ENCODE measurements around the gene CABP7.
"Not testable (repeated sequence)": the region's sequence is repeated elsewhere in the genome, so short reads cannot be mapped to it uniquely, and the experiment has no call there.

Gene CABP7

DNA sequence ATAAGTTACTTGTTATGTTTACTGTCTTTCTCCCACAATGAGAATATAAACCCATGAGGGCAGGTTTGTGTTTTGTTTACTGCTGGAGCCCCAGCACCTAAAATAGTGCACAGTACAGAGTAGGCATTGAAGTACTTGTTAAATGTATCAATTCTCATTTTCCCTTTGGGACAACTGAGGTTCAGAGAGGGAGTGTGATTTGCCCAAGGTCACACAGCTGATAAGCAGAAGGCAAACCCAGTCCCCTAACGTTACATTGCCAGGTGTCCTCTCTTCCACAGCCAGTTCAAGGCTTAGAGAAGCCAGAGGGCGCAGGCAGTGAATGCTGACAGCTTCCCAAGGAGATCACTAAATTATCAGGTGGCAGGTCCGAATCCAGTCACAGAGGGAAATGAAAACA lies 30.2 kb downstream of the CABP7 start:
- no peak for DNase-seq

DNA sequence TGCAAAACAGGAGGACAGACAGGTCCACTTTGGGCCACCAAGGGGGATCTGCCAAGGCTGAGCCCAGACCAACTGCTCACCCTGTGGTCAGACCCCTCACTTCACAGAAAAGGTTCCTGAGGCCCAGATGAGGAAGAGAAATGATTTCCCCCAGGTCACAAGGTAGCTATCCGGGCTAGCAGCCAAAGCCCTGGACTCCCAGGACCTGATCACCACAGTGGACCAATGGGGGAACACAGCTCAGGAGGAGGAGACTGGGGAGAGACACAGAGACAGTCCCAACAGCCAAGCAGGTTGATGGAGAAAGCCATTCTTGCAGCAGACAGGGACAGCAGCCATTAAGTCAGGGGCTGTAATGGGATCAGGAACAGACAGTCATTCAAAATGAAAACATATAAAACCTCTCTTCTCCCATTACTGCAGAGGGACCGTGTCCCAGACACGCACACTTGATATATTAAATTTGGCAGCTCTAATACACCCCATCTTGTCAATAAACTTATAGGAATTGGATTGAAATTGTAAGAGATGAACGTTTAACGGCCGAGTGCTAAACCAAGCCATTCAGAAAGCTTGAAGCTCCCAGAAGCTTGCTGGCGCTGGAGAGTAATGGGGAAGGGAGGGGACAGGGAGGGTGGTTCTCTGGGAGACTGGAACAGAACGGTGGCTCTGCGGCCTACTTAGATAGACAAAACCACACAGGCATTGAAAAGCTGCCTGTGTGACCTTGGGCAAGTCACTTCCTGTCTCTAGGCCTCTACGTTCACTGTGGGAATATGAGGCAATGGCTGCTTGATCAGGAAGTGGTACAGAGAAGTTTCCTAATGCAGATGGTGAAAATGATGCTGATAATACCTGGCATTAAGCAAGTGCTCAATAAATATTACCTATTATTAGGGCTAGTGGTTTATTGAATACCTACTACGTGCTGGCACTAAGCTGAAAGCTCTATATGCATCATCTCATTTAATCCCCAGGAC lies 31.0 kb downstream of the CABP7 start:
- DNase-seq, result peak; percentile 87

DNA sequence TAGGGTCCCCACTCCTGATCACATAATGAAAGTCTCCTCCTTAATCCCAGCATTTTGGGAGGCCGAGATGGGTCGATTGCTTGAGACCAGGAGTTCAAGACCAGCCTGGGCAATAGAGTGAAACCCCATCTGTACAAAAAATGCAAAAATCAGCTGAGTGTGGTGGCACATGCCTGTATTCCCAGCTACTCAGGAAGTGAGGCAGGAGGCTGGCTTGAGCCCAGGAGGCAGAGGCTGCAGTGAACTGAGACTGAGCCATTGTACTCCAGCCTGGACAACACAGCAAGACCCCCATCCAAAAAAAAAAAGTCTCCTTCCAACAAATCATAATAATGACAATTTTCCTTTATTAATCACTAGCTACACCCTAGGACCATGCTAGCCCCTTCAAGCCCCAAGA lies 31.9 kb downstream of the CABP7 start:
- DNase-seq, result no peak

DNA sequence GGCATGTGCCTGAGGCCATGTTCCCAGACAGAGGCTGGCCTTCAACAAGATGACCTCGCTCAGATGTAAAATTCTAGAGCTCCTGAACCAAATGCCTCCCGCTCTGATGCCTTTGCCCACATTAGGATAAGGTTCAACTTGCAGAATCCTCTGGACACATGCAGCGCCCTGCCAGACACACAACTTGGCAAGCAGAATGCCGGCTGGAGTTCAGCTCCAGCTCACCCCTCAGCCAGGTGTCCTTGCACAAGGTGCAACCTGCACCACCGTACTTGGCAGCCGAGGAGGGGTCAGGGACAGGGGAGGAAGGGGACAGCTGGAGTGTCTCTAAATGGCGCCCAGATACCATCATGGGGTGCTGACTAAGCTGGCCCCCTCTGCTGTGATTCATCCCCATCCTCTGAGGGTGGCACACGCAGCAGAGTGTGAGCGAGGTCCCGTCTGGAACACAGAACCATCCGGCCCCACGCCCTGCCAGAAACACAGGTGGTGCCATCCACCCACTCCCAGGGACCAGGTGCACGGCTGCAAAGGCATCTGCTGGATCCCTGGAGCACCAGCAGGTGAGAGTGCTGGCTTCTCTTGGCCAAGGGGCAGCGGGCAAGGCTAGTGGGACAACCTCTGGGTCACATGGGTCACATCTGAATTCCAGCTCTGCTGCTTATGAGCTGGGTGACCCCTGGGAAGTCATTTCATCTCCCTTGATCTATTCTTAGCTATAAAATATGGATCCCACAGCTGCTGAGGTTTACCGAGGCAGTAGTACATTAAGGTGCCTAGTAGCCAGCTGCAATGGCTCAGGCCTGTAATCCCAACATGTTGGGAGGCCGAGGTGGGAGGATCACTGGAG lies 34.2 kb downstream of the CABP7 start:
- DNase-seq, result no peak

DNA sequence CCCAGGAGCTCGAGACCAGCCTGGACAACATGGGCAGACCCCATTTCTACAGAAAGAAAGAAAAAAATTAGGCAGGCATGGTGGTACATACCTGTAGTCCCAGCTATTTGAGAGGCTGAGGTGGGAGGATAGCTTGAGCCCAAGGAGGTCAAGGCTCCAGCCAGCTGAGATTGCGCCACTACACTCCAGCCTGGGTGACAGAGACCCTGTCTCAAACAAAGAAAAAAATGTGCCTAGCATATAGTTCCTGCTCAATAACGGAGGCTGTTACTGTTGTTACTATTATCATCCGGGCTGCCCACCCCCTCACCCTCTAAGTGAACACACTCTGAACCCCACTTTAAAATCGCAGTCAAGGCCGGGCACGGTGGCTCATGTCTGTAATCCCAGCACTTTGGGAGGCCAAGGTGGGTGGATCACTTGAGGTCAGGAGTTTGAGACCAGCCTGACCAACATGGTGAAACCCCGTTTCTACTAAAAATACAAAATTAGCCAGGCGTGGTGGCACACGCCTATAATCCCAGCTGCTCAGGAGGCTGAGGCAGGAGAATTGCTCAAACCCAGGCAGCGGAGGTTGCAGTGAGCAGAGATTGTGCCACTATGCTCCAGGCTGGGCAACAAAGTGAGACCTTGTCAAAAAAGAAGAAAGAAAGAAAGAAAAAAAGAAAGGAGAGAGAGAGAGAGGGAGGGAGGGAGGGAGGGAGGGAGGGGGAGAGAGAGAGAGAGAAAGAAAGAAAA lies 35.0 kb downstream of the CABP7 start:
- not testable (repeated sequence) for DNase-seq

DNA sequence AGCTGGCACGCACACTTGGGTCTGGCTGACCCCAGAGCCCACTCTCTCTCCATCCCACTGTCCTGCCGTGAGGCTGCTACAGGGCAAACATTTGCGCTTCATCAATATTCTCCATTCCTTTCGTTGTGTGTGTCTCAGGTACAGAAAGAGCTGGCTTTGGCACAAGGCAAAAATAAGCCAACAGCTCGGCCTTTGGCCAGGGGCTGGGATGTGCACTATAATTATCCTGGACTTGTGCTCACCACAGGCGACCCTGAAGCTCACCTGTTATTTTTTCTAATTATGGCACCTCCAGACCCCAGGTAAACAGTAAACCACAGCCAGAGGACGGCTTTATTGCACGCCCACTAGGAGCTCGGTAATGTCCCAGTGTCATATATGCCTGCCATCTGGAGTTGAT lies 36.1 kb downstream of the CABP7 start:
- no peak for DNase-seq

DNA sequence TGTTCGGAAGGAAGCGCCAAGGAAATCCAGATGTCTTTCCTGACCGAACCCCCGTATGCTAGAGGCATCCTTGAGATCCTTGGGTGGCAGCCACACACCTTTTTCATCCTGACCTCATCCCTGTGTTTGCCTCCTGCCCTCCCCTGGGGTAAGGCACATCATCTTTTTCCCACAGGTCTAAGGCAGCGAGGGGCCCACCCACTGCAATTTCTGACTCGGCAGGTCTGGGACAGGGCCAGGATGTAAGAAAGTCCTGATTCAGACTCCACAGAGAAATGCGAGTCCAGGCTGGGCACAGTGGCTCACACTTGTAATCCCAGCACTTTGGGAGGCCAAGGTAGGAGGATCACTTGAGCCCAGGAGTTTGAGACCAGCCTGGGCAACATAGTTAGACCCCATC lies 36.5 kb downstream of the CABP7 start:
- DNase-seq, result no peak

DNA sequence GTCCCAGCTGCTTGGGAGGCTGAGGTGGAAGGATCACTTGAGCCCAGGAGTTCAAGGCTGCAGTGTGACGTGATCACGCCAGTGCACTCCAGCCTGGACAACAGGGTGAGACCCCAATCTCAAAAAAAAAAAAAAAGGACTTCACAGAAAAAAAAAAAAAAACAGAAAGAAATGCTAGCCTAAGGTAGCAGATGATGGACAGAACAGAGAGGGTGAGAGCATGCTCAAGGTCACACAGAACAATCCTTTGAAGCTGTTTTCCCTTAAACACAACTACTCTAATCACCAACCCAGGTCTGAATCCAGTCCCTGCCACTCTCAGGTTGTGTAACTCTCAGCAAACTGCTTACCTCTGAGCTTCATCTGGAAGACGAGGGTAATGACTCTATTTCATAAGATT lies 37.3 kb downstream of the CABP7 start:
- DNase-seq, result no peak

DNA sequence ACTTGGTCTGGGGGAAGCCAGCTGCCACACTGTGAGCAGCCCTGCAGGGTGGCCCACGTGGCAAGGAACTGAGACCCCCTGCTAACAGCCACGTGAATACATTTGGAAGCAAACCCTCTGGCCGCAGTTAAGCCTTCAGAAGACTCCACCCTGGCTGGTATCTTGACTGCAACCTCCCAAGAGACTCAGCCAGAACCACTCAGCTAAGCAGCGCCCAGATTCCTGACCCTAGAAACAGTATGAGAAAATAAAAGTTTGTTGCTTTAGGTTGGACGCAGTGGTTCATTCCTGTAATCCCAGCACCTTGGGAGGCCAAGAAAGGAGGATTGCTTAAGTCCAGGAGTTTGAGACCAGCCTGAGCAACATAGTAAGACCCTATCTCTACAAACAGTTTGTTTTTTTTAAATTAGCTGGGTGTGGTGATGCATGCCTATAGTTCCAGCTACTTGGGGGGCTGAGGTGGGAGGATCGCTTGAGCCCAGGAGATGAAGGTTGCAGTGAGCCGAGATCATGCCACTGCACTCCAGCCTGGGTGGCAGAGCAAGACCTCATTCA lies 38.3 kb downstream of the CABP7 start:
- DNase-seq, result no peak

DNA sequence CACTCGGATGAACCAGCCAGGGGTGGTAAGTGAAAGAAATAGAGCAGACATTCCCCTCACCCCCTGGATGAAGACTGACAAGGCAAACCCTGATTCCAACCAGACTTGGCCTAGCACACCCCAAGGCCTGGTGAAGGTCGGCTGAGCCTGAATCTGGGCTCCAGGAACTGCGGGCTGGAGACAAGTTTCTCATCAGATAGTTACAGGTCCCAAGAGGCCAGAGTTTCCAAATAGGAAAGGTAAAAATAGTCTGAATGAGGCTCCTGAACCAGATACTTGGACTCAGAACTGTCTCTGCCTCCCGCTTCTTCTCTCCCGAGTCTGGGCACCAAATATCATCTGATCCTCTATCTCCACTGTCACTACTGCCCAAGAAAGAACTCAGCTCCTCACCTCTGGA lies 39.2 kb downstream of the CABP7 start:
- no peak for DNase-seq

DNA sequence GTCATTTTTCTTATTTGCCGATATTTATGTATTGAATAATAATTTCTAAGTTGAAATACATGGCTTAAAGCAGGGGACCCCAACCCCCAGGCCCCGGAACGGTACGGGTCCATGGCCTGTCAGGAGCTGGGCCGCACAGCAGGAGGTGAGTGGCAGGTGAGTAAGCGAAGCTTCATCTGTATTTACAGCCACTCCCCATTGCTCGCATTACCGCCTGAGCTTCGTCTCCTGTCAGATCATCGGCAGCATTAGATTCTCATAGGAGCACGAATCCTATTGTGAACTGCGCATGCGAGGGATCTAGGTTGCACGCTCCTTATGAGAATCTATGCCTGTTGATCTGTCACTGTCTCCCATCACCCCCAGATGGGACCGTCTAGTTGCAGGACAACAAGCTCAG lies 42.5 kb downstream of the CABP7 start:
- DNase-seq, result no peak

DNA sequence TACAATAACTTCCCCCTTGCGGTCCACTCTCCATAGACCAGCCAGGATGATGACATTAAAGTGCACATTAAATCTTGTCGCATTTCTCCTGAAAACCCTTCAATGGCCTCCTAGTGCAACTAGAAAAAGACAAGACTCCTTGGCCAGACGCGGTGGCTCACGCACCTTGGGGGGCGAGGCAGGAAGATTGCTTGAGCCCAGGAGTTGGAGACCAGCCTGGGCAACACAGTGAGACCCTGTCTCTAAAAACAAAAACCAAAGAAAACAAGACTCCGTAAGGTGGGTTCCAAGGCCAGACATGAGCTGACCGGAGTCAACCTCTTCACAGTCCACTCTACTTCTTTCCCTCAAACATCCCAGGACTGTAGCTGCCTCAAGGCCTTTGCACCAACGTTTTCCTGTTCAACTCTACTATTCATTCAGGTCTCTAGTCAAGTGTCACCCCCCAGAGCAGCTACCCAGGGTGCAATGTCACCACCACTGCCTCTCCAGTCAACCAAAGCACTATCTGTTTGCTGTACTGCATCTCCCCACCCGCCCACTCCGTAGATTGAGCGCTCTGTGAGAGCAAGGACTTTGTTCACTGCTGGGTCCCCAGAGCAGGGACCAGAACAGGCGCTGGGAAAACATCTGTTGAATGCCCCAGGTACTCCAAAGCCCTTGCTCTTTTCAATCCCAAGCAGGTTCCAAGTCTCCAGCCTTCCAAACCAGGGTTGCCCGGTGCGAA lies 46.3 kb downstream of the CABP7 start:
- DNase-seq, result peak; percentile 29

DNA sequence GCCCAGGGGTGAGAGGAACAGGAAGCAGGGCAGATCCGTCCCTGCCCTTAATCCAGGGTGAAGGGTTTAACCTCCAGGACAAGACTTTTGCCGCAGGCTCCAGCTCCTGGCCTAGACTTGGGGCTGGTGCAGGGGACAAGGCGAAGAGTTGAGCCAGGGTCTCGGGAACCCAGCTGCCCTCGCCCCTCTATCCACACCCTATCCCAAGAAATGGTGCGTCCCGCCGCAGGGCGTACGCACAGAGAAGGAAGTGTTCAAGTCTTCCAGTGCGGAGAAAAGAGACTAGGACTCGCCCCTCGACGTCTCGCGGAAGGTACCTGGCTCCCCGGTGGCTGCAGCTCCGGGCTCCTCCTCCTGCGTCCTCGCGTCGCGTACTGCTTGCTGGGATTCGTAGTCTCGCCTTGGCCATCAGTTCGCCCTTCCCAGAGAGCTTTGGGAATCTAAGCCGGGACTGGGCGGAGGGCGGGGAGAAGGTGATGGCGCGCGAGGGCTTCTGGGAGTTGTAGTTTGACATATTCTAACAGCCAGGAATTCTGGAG lies 46.9 kb downstream of the CABP7 start, which contains the start of gene ZMAT5:
Gene ZMAT5, minus strand, starts transcription at position 376 of the 539 bp plus-strand sequence. CDS start 18,463 bp downstream, outside the sequence.
- DNase-seq, result peak; percentile 97

DNA sequence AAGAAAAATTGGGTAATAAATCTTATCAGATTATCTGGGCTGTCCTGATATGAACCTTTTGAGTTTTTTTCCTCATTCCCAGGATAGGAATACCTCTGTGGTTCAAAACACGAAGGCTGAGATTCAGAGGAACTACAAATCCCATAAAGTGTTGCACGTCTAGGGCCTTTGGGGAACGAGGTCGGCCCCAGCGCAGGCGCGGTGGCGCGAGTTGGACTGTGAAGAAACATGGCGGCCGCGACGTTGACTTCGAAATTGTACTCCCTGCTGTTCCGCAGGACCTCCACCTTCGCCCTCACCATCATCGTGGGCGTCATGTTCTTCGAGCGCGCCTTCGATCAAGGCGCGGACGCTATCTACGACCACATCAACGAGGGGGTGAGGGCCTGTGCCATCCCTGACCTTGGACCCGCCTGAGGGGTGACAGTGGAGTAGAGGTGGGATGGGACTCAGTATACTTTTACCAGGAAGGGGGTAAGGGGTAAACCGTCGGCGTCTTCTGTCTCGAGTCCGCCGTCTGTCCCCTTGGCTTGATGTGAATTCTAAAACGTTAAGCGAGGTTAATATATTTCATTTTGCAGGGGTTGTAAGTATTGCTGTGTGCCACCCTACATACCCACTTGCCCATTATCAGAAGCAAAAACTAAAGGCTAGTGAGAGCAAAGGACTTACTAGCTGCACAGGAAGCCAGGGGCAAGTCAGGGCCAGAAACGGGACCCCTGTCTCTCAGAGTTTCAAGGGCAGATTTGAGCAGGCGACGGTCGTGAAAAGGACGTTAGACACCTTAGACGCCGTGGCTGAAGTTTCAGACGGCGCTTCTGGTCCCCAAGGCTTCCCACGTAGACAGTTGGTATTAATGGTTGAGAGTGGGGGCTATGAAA lies 47.6 kb downstream of the CABP7 start, which contains the start of gene UQCR10:
Gene UQCR10, plus strand, starts transcription at position 199 of the 881 bp plus-strand sequence. Its CDS starts 30 bp downstream, at position 229.
- peak; percentile 95 for DNase-seq

DNA sequence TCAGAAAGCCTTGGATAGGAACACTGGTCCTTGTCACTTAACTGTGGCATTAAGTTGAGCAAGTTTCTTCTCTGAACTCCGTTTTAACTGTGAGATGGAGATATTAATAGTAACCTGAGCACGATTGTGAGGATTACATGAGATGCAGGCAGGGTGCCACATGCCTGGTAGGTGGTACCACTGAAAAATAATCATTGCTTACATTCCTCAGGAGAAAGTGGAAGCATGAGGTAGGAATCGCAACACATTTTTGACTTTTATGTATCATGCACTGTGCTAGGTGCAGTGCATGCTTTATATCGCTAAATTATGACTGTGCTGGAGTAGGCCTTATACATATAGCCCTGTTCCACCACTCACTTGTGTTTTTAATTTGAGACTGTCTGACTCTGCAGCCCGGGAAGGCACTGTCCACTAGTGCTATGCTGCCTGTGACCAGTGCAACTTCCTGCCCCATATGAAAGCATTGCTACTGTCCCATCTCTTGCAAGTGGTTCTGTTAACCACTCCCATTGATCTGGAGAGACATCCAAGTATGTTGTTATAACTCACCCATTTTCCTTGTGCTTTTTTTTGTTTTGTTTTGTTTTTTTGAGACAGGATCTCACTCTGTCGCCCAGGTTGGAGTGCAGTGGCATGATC lies 48.4 kb downstream of the CABP7 start:
- DNase-seq, result peak; percentile 27

DNA sequence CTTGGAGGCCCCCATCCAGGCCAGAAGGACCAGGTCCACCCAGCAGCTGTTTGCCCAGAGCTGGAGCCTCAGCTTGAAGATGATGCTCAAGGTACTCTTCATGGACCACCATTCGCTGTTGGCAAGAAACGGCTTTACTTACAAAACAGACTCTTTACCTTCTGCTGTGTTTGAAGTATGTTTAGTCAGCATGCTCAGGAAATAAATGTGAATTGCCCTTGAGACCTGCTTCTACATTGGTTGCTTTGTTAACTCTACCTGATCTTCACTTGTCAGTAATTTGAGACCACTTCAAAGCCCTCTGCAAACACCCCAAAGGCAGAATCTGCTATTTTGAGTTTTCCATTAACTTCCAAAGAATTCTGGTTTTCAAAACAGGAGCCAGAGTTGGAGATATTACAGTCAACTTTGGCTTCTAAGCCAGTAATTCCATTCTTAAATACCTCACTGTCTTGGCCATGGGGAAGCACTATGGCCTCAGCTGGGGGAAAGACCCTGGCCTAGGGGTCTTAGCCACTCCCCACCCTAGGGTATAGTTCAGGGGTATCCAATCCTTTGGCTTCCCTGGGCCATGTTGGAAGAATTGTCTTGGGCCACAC lies 50.0 kb downstream of the CABP7 start:
- no peak for DNase-seq

DNA sequence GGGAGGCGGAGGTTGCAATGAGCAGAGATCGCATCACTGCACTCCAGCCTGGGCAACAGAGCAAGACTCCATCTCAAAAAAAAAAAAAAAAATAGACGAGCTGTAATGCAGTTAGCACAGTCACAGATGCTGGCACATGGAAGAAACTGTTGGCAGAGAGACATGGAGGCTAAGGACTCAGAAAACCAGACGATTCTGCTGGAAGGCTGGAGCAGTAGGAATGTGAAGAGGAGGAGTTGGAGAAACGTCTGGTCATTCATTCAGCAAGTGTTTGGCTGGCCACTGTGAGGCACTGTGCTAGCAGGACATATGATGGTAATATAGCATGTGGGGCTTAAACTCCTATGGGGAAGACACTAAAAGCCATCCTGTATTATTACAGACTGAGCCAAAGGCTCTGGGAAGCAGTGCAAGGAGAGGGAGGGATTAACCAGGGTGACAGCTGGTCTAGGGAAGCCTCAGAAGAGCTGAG lies 52.4 kb downstream of the CABP7 start:
- DNase-seq, result peak; percentile 24

DNA sequence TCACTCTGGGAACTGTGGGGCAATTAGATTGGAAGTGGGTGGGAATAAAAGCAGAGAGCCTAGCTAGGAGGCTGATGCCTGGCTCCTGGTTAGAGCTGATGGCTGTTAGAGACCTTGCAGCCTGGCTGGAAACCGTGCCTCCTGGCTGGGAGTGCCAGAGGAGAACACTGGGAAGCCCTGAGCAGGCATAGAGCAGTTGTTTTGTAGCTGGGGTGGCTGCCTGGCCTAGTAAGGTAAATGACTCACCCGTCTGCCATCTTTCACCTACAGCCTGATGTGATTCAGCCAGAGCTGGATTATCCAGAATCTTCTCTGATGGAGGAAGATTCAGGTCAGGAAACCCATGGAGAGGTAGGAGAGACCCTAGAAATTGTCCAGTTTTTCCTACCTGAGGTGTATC lies 53.4 kb downstream of the CABP7 start:
- no peak for DNase-seq

DNA sequence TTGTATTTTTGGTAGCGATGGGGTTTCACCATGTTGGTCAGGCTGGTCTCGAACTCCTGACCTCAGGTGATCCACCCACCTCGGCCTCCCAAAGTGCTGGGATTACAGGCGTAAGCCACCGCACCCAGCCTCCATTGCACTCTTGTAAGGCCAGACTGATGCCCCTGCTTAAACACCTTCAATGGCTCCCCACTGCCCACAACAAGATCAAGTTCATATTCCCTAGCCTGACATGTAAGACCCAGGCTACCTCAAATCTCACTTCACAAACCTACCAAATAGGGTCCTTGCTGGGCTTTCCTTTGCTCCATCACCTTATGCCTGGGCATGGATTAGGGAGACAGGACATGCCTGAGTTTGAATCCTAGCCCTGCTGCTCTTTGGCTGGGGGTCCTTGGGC lies 60.4 kb downstream of the CABP7 start:
- DNase-seq, result no peak
